ENCODE data around the gene MCOLN3.
"Not testable (repeated sequence)": the region's sequence is repeated elsewhere in the genome, so short reads cannot be mapped to it uniquely, and the experiment has no call there.

MCOLN3 gene

GRCh38 chr1:85047144-85047471 lies 1.2 kb downstream of the MCOLN3 start:
- FAIRE-seq = no peak
- DNase-seq (ENCODE audit: insufficient read length) = no peak
- TF ChIP-seq POLR2A (IDR thresholded peaks at IDR 0.05; ENCODE audit: low read depth, low read length) (no peak), TAF1 (IDR thresholded peaks at IDR 0.05; ENCODE audit: borderline replicate concordance, low read depth, low read length) (no peak), POLR2AphosphoS5 (IDR thresholded peaks at IDR 0.05; ENCODE audit: low read depth, low read length) (no peak)

GRCh38 chr1:85042413-85042812 lies 5.9 kb downstream of the MCOLN3 start:
- FAIRE-seq (no peak), DNase-seq (ENCODE audit: insufficient read length) (no peak)
- no peak for TF ChIP-seq POLR2A (IDR thresholded peaks at IDR 0.05; ENCODE audit: low read depth, low read length)
- TF ChIP-seq POLR2AphosphoS5 (IDR thresholded peaks at IDR 0.05; ENCODE audit: low read depth, low read length) = no peak
- no peak for TF ChIP-seq TAF1 (IDR thresholded peaks at IDR 0.05; ENCODE audit: borderline replicate concordance, low read depth, low read length)

GRCh38 chr1:85041793-85042192 lies 6.5 kb downstream of the MCOLN3 start:
- FAIRE-seq (no peak), DNase-seq (ENCODE audit: insufficient read length) (no peak)
- TF ChIP-seq TAF1 (IDR thresholded peaks at IDR 0.05; ENCODE audit: borderline replicate concordance, low read depth, low read length) = no peak
- no peak for TF ChIP-seq POLR2AphosphoS5 (IDR thresholded peaks at IDR 0.05; ENCODE audit: low read depth, low read length)
- TF ChIP-seq POLR2A (IDR thresholded peaks at IDR 0.05; ENCODE audit: low read depth, low read length) = no peak

GRCh38 chr1:85033221-85033620 lies 15.1 kb downstream of the MCOLN3 start:
- no peak for DNase-seq (ENCODE audit: insufficient read length)
- TF ChIP-seq TAF1 (IDR thresholded peaks at IDR 0.05; ENCODE audit: borderline replicate concordance, low read depth, low read length) = no peak
- TF ChIP-seq POLR2A (IDR thresholded peaks at IDR 0.05; ENCODE audit: low read depth, low read length) = no peak
- TF ChIP-seq POLR2AphosphoS5 (IDR thresholded peaks at IDR 0.05; ENCODE audit: low read depth, low read length) = no peak
- FAIRE-seq = no peak

- TF ChIP-seq POLR2AphosphoS5 (IDR thresholded peaks at IDR 0.05; ENCODE audit: low read depth, low read length) = no peak
- no peak for TF ChIP-seq TAF1 (IDR thresholded peaks at IDR 0.05; ENCODE audit: borderline replicate concordance, low read depth, low read length)
- no peak for TF ChIP-seq POLR2A (IDR thresholded peaks at IDR 0.05; ENCODE audit: low read depth, low read length)
- DNase-seq (ENCODE audit: insufficient read length) = no peak
- no peak for FAIRE-seq
Measured at GRCh38 chr1:85030536-85030935, 17.8 kb downstream of the MCOLN3 start.

GRCh38 chr1:85028151-85028550 lies 20.1 kb downstream of the MCOLN3 start:
- FAIRE-seq = no peak
- TF ChIP-seq POLR2AphosphoS5 (IDR thresholded peaks at IDR 0.05; ENCODE audit: low read depth, low read length) (no peak), POLR2A (IDR thresholded peaks at IDR 0.05; ENCODE audit: low read depth, low read length) (no peak), TAF1 (IDR thresholded peaks at IDR 0.05; ENCODE audit: borderline replicate concordance, low read depth, low read length) (no peak)
- no peak for DNase-seq (ENCODE audit: insufficient read length)

- no peak for DNase-seq (ENCODE audit: insufficient read length)
- TF ChIP-seq POLR2AphosphoS5 (IDR thresholded peaks at IDR 0.05; ENCODE audit: low read depth, low read length) (no peak), TAF1 (IDR thresholded peaks at IDR 0.05; ENCODE audit: borderline replicate concordance, low read depth, low read length) (no peak), POLR2A (IDR thresholded peaks at IDR 0.05; ENCODE audit: low read depth, low read length) (no peak)
- FAIRE-seq = peak; percentile 73
Measured at GRCh38 chr1:85027242-85027983, 20.9 kb downstream of the MCOLN3 start.

- DNase-seq (ENCODE audit: insufficient read length) = no peak
- peak; percentile 14 for FAIRE-seq
- TF ChIP-seq POLR2AphosphoS5 (IDR thresholded peaks at IDR 0.05; ENCODE audit: low read depth, low read length) (no peak), POLR2A (IDR thresholded peaks at IDR 0.05; ENCODE audit: low read depth, low read length) (no peak), TAF1 (IDR thresholded peaks at IDR 0.05; ENCODE audit: borderline replicate concordance, low read depth, low read length) (no peak)
Measured at GRCh38 chr1:85025940-85026339, 22.4 kb downstream of the MCOLN3 start.

GRCh38 chr1:85024736-85025135 lies 23.6 kb downstream of the MCOLN3 start:
- FAIRE-seq (no peak), DNase-seq (ENCODE audit: insufficient read length) (no peak)
- TF ChIP-seq POLR2AphosphoS5 (IDR thresholded peaks at IDR 0.05; ENCODE audit: low read depth, low read length) (no peak), TAF1 (IDR thresholded peaks at IDR 0.05; ENCODE audit: borderline replicate concordance, low read depth, low read length) (no peak), POLR2A (IDR thresholded peaks at IDR 0.05; ENCODE audit: low read depth, low read length) (no peak)

- TF ChIP-seq POLR2A (IDR thresholded peaks at IDR 0.05; ENCODE audit: low read depth, low read length) (no peak), POLR2AphosphoS5 (IDR thresholded peaks at IDR 0.05; ENCODE audit: low read depth, low read length) (no peak), TAF1 (IDR thresholded peaks at IDR 0.05; ENCODE audit: borderline replicate concordance, low read depth, low read length) (no peak)
- no peak for FAIRE-seq
- DNase-seq (ENCODE audit: insufficient read length) = no peak
Measured at GRCh38 chr1:85022700-85023099, 25.6 kb downstream of the MCOLN3 start.

GRCh38 chr1:85019994-85020393 lies 28.3 kb downstream of the MCOLN3 start:
- no peak for FAIRE-seq
- DNase-seq (ENCODE audit: insufficient read length) = no peak
- TF ChIP-seq POLR2A (IDR thresholded peaks at IDR 0.05; ENCODE audit: low read depth, low read length) (no peak), POLR2AphosphoS5 (IDR thresholded peaks at IDR 0.05; ENCODE audit: low read depth, low read length) (no peak), TAF1 (IDR thresholded peaks at IDR 0.05; ENCODE audit: borderline replicate concordance, low read depth, low read length) (no peak)

- TF ChIP-seq POLR2AphosphoS5 (IDR thresholded peaks at IDR 0.05; ENCODE audit: low read depth, low read length) (no peak), POLR2A (IDR thresholded peaks at IDR 0.05; ENCODE audit: low read depth, low read length) (no peak), TAF1 (IDR thresholded peaks at IDR 0.05; ENCODE audit: borderline replicate concordance, low read depth, low read length) (no peak)
- FAIRE-seq = no peak
- no peak for DNase-seq (ENCODE audit: insufficient read length)
Measured at GRCh38 chr1:85015826-85016225, 32.5 kb downstream of the MCOLN3 start.

GRCh38 chr1:85005641-85006040 lies 42.7 kb downstream of the MCOLN3 start:
- DNase-seq (ENCODE audit: insufficient read length); FAIRE-seq: not testable (repeated sequence)
